SK-N-DZ (cell line): ENCODE results near the gene DRD2.

Experiments
- DNase-seq: peaks from one replicate; pipeline ENCODE4 v3.0.0-alpha.2; 2015; ENCODE audit warnings: low spot score
- small RNA-seq, 2 experiments: library from RNA; depleted of rRNA; stranded (forward); fragments of <200 nt; gene quantifications; one replicate each; pipeline ENCODE3, GENCODE V24; 2014

Gene DRD2

GRCh38 chr11:113373306-113373705, 101.9 kb downstream of the DRD2 start:
- no peak for DNase-seq

DNA sequence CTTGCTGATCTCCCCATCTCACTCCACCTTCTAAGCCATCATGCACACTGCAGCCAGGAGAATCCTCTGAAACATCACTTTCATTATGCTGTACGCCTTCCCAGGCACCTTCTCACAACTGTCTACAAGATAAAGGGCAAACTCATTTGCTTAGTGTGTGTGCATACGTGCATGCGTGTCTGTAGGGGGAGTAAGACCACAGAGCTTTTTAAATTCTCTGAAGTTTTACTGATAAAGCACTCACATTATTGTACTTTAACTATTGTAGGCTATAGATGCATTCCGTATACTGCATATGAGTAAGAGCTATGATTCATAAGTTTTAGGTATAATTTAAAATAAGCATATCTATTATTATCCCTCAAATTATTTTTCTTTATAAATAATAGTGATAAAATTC, 102.9 kb downstream of the DRD2 start:
- DNase-seq: no peak

DNA sequence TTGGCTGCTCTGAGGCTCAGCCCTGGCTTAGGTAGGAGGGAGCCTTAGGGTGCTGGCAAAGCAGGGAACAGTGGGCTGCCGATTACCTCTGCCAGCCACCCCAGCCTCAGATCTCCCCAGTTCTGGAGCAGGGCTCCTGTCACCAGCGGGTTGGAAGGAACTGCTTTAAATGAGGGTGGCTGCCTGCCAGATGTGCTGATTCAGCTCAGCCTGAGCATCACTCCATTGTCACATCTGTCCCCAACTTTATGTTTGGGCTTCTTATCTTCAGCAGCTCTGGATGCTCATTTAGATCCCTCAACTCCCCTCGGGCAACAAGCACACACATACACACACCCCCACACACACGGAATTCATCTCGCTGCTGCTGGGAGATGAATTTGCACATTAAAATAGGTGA, 104.6 kb downstream of the DRD2 start:
- DNase-seq: no peak

DNA sequence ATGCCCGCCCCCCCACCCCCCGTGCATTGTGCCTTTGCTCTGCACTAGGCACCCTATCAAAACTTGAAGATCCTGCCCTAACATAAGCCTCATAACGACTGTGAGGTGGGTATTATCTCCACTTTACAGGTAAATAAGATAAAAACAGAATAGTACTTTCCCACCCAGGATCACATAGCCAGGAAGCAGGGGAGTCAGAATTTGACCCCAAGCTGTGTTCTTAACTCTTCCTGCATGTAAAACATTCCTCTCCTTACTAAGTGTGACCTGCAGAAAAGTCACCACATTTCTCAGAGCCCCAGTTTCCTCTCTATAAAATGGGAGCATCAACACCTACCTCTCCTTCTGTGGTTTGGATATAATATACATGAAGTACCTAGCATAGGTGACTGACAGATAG, 105.8 kb downstream of the DRD2 start:
- no peak for DNase-seq

- DNase-seq: no peak
Measured at GRCh38 chr11:113365895-113366294, 109.3 kb downstream of the DRD2 start.

DNA sequence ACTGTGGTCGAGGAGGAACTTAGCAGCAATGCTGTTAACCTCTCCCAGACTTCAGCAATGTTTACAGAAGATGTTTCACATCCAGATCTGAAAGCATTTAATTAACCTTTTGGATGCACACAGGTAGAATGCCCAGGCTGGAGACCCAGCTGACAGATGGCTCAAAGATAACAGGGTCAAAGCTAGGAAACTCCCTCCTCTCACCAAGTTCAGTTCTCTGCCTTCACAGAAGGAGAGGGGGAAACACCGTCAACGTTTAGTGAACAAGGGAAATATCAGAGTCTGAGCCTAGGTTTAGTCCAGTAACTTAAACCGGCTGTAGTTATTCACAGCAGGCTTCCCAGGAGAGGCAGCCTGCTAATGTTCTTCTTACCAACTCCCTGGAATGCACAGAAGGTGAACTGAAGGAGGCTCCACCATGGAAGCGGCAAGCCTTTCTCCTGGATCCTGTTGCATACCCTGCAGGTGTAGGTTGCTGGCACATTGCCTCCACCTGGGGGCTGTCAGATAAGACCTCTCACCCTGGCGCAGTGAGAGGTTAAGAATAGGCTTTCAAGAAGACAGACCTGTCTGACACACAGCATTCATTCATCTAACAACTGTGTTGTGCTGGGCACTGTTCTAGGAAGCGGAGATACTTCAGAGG, 111.1 kb downstream of the DRD2 start:
- no peak for DNase-seq

DNA sequence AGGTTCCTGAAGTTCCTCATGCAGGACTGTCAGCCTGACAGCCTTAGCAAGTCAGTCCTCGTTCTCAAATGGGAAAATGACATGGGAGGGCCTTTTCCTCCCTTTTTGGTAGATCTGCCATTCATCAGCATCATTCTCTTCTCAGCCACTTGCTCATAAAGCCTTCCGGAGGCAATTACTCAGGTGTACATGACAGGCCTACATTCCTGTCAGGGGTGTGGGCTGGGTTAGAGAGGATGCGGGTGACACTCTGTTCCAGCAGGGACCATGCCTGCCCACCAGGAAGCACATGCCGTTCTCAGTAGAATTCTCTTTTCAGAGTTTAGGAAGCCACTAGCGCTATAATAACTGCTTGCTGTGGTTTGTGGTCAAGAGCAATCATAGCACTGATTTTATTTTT, 111.8 kb downstream of the DRD2 start:
- no peak for DNase-seq

Small RNA genes within 50 kb of the gene (small RNA-seq; reads per million reads assigned to genes)
- 0 reads per million in 2 experiments for gene MIR4301
